H9 (cell line): ENCODE results near the gene NEBL. TPM values are rescaled to one million over a fixed set of nuclear protein-coding genes. Genes with fewer than 3 reads are reported as not detected.

Experiments
- DNase-seq: peaks from one replicate; pipeline ENCODE4 v3.0.0-alpha.2; 2017
- H2AFZ ChIP-seq: one replicate; pipeline ENCODE4 v1.6.1; 2013; ENCODE audit warnings: mild to moderate bottlenecking, low read length, control low read depth, moderate library complexity
- H2AK5ac ChIP-seq: 2 replicates; pipeline ENCODE4 v1.6.1; 2013; ENCODE audit warnings: low read length, control low read depth, mixed read lengths; ENCODE audit not compliant: insufficient read length
- H2BK120ac ChIP-seq: one replicate; pipeline ENCODE4 v1.6.1; 2013; ENCODE audit warnings: low read depth, mild to moderate bottlenecking, low read length, control low read depth, inconsistent platforms; ENCODE audit not compliant: poor library complexity, severe bottlenecking
- H2BK12ac ChIP-seq: 2 replicates; pipeline ENCODE4 v1.6.1; 2013; ENCODE audit warnings: low read length, control low read depth, mixed read lengths, low read depth; ENCODE audit not compliant: insufficient read length
- H2BK15ac ChIP-seq: 2 replicates; pipeline ENCODE4 v1.6.1; 2013; ENCODE audit warnings: low read depth, low read length, control low read depth
- H2BK20ac ChIP-seq: one replicate; pipeline ENCODE4 v1.6.1; 2013; ENCODE audit warnings: low read depth, mild to moderate bottlenecking, low read length, control low read depth, inconsistent platforms; ENCODE audit not compliant: poor library complexity, severe bottlenecking
- H2BK5ac ChIP-seq: 2 replicates; pipeline ENCODE4 v1.6.1; 2013; ENCODE audit warnings: low read length, control low read depth, mixed read lengths; ENCODE audit not compliant: insufficient read length
- H3K14ac ChIP-seq: 2 replicates; pipeline ENCODE4 v1.6.1; 2013; ENCODE audit warnings: low read length, control low read depth; ENCODE audit not compliant: insufficient read depth
- H3K18ac ChIP-seq: 2 replicates; pipeline ENCODE4 v1.6.1; 2013; ENCODE audit warnings: low read depth, mild to moderate bottlenecking, mixed read lengths, low read length, control low read depth; ENCODE audit not compliant: insufficient read length
- H3K23ac ChIP-seq: 2 replicates; pipeline ENCODE4 v1.6.1; 2013; ENCODE audit warnings: low read length, control low read depth, mixed read lengths, low read depth; ENCODE audit not compliant: insufficient read length
- H3K23me2 ChIP-seq: 2 replicates; pipeline ENCODE4 v1.6.1; 2013; ENCODE audit warnings: low read depth, mild to moderate bottlenecking, mixed read lengths, low read length, control low read depth; ENCODE audit not compliant: insufficient read length, poor library complexity, severe bottlenecking
- H3K27ac ChIP-seq: 2 replicates; pipeline ENCODE4 v1.5.1; 2013; ENCODE audit warnings: low read length, control low read depth, mixed read lengths, low read depth; ENCODE audit not compliant: insufficient read length
- H3K27me3 ChIP-seq: 2 replicates; pipeline ENCODE4 v1.6.1; 2013; ENCODE audit warnings: low read length, control low read depth, inconsistent platforms; ENCODE audit not compliant: insufficient read depth
- H3K4ac ChIP-seq: 2 replicates; pipeline ENCODE4 v1.6.1; 2013; ENCODE audit warnings: low read depth, mild to moderate bottlenecking, control low read depth, inconsistent platforms, low read length, moderate library complexity
- H3K4me1 ChIP-seq: 2 replicates; pipeline ENCODE4 v1.6.1; 2013; ENCODE audit warnings: low read length, control low read depth, inconsistent platforms; ENCODE audit not compliant: insufficient read depth
- H3K4me2 ChIP-seq: 2 replicates; pipeline ENCODE4 v1.6.1; 2013; ENCODE audit warnings: low read length, control low read depth, mixed read lengths; ENCODE audit not compliant: insufficient read length, insufficient read depth
- H3K56ac ChIP-seq: 2 replicates; pipeline ENCODE4 v1.6.1; 2013; ENCODE audit warnings: low read depth, mild to moderate bottlenecking, mixed read lengths, low read length, control low read depth; ENCODE audit not compliant: insufficient read length
- H3K79me1 ChIP-seq: 2 replicates; pipeline ENCODE4 v1.6.1; 2013; ENCODE audit warnings: low read depth, mild to moderate bottlenecking, moderate library complexity, low read length, control low read depth, inconsistent platforms; ENCODE audit not compliant: insufficient read depth, poor library complexity, severe bottlenecking
- H3K79me2 ChIP-seq: 2 replicates; pipeline ENCODE4 v1.6.1; 2013; ENCODE audit warnings: low read length, control low read depth, inconsistent platforms; ENCODE audit not compliant: insufficient read depth
- H3K9ac ChIP-seq: 2 replicates; pipeline ENCODE4 v1.6.1; 2013; ENCODE audit warnings: low read length, control low read depth, mixed read lengths; ENCODE audit not compliant: insufficient read length; ENCODE audit errors: extremely low read depth
- H3K9me3 ChIP-seq: one replicate; pipeline ENCODE4 v1.6.1; 2013; ENCODE audit warnings: low read depth, low read length, inconsistent platforms; ENCODE audit not compliant: control insufficient read depth
- H3T11ph ChIP-seq: one replicate; pipeline ENCODE4 v1.6.1; 2013; ENCODE audit warnings: mild to moderate bottlenecking, low read length, control low read depth, inconsistent platforms
- H4K20me1 ChIP-seq: one replicate; pipeline ENCODE4 v1.6.1; 2013; ENCODE audit not compliant: control insufficient read depth, insufficient read length, insufficient read depth
- H4K5ac ChIP-seq: 2 replicates; pipeline ENCODE4 v1.6.1; 2013; ENCODE audit warnings: low read depth, mild to moderate bottlenecking, mixed read lengths, low read length, control low read depth; ENCODE audit not compliant: insufficient read length
- H4K8ac ChIP-seq: replicated peaks from 2 replicates; pipeline ENCODE4 v1.6.1; 2013; ENCODE audit warnings: low read length, control low read depth, mixed read lengths, low read depth; ENCODE audit not compliant: insufficient read length
- H4K91ac ChIP-seq: 2 replicates; pipeline ENCODE4 v1.6.1; 2013; ENCODE audit warnings: low read depth, mild to moderate bottlenecking, moderate library complexity, mixed read lengths, low read length, control low read depth; ENCODE audit not compliant: insufficient read length
- H3K27ac Mint-ChIP-seq, 3 experiments: 2 replicates in 2 of 3; 3 replicates in 1 of 3; pipeline ENCODE4 v1.8.0; 2020 to 2021; ENCODE audit warnings: mixed read lengths in 3 of 3, mild to moderate bottlenecking in 1 of 3, moderate library complexity in 1 of 3
- H3K27me3 Mint-ChIP-seq: 2 replicates; pipeline ENCODE4 v1.8.0; 2021; ENCODE audit warnings: low read depth, mild to moderate bottlenecking, moderate library complexity, mixed read lengths
- H3K36me3 Mint-ChIP-seq, 3 experiments: 2 replicates in 2 of 3; 3 replicates in 1 of 3; pipeline ENCODE4 v1.8.0; 2020 to 2021; ENCODE audit warnings: low read depth in 3 of 3, mixed read lengths in 3 of 3; ENCODE audit not compliant: insufficient read depth in 1 of 3
- H3K4me1 Mint-ChIP-seq, 2 experiments: 2 replicates each; pipeline ENCODE4 v1.8.0; 2020; ENCODE audit warnings: mixed read lengths in 2 of 2
- H3K4me3 Mint-ChIP-seq, 2 experiments: 2 replicates in 1 of 2; 3 replicates in 1 of 2; pipeline ENCODE4 v1.8.0; 2020 to 2021; ENCODE audit warnings: mild to moderate bottlenecking in 2 of 2, mixed read lengths in 2 of 2, moderate library complexity in 1 of 2
- H3K9me3 Mint-ChIP-seq, 2 experiments: 2 replicates in 1 of 2; 3 replicates in 1 of 2; pipeline ENCODE4 v1.8.0; 2020; ENCODE audit warnings: mild to moderate bottlenecking in 2 of 2, mixed read lengths in 2 of 2, moderate library complexity in 1 of 2
- WGBS: extraction: QIAGEN DNeasy Blood & Tissue Kit; methylation state at CpG from one replicate; pipeline ENCODE4 v1.1.7; 2013; ENCODE audit warnings: missing lambda C conversion rate, low lambda C conversion rate, mixed read lengths; ENCODE audit not compliant: insufficient read length; ENCODE audit errors: extremely low coverage; 5-methylcytosine and 5-hydroxymethylcytosine counted together
- total RNA-seq: library from RNA; stranded (reverse); gene quantifications from 2 replicates; pipeline ENCODE4 v1.2.1, GENCODE V29; 2021
- TF ChIP-seq, protein P1 (sequence below): fragments of 200-600 bp; sonication (generic); conservative IDR thresholded peaks from 3 replicates; pipeline ENCODE4 v1.8.0; 2021; ENCODE audit warnings: antibody characterized with exemption, mild to moderate bottlenecking

NEBL gene
- total RNA-seq, 1 experiment from 2014 or later = 20.9 TPM

GRCh38 chr10:20855398-20856038 lies 41.6 kb downstream of the NEBL start:
- H3K4me1 ChIP-seq = no peaks in the 10 kb centered on the region
- H2BK120ac ChIP-seq = no peak overlapping the region
- H2AFZ ChIP-seq = no peak overlapping the region
- no peak overlapping the region for H4K8ac ChIP-seq
- WGBS = no CpG with 5 or more reads among the region's 5 CpGs
- Mint-ChIP-seq H3K36me3 (peaks cover 0 to 8% (median 0%) of the 10 kb centered on the region in 3 experiments; a peak in 2 of 7 replicates), H3K27ac (no peak overlapping the region), H3K4me1 (peaks cover 0 to 7% of the 10 kb centered on the region in 2 experiments; a peak in 2 of 4 replicates), H3K4me3 (no peak overlapping the region), H3K9me3 (peaks cover 0 to 3% of the 10 kb centered on the region in 2 experiments; a peak in 2 of 5 replicates), H3K27me3 (no peaks in the 10 kb centered on the region)
- H3K23me2 ChIP-seq = no peaks in the 10 kb centered on the region
- no peak overlapping the region for H3K9ac ChIP-seq
- H3K9me3 ChIP-seq = no peaks in the 10 kb centered on the region
- H4K5ac ChIP-seq = no peak overlapping the region
- no peak overlapping the region for H3K4ac ChIP-seq
- DNase-seq = no peak
- H3K14ac ChIP-seq = no peak overlapping the region
- no peak overlapping the region for H3K18ac ChIP-seq
- no peak overlapping the region for H3K4me2 ChIP-seq
- H3K79me1 ChIP-seq = no peaks in the 10 kb centered on the region
- no peak overlapping the region for H2BK5ac ChIP-seq
- TF ChIP-seq, protein P1, sequence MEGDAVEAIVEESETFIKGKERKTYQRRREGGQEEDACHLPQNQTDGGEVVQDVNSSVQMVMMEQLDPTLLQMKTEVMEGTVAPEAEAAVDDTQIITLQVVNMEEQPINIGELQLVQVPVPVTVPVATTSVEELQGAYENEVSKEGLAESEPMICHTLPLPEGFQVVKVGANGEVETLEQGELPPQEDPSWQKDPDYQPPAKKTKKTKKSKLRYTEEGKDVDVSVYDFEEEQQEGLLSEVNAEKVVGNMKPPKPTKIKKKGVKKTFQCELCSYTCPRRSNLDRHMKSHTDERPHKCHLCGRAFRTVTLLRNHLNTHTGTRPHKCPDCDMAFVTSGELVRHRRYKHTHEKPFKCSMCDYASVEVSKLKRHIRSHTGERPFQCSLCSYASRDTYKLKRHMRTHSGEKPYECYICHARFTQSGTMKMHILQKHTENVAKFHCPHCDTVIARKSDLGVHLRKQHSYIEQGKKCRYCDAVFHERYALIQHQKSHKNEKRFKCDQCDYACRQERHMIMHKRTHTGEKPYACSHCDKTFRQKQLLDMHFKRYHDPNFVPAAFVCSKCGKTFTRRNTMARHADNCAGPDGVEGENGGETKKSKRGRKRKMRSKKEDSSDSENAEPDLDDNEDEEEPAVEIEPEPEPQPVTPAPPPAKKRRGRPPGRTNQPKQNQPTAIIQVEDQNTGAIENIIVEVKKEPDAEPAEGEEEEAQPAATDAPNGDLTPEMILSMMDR = peak; percentile 66
- H2BK15ac ChIP-seq = no peak overlapping the region
- H2BK20ac ChIP-seq = no peak overlapping the region
- no peak overlapping the region for H2AK5ac ChIP-seq
- no peak overlapping the region for H3K27ac ChIP-seq
- H4K91ac ChIP-seq = no peak overlapping the region
- no peaks in the 10 kb centered on the region for H3K79me2 ChIP-seq
- no peak overlapping the region for H2BK12ac ChIP-seq
- H4K20me1 ChIP-seq = no peaks in the 10 kb centered on the region
- no peaks in the 10 kb centered on the region for H3K27me3 ChIP-seq
- H3K23ac ChIP-seq = no peak overlapping the region
- no peak overlapping the region for H3T11ph ChIP-seq
- no peak overlapping the region for H3K56ac ChIP-seq
